ENCODE results near the gene UNC13D.

UNC13D gene

GRCh38 chr17:75849724-75850123 is 5.5 kb upstream of the UNC13D start:
- no peak for DNase-seq

GRCh38 chr17:75849279-75849646 is 5.1 kb upstream of the UNC13D start:
- no peak for DNase-seq

- DNase-seq, result peak; percentile 88
Measured at GRCh38 chr17:75848523-75849278, 4.5 kb upstream of the UNC13D start.

GRCh38 chr17:75847614-75848522 is 3.7 kb upstream of the UNC13D start:
- DNase-seq, result no peak

- no peak for DNase-seq
Measured at GRCh38 chr17:75846692-75847613, 2.7 kb upstream of the UNC13D start.

GRCh38 chr17:75845933-75846691 is 1.9 kb upstream of the UNC13D start:
- DNase-seq, result no peak

GRCh38 chr17:75845058-75845711 is 981 bp upstream of the UNC13D start:
- DNase-seq, result peak; percentile 93

- DNase-seq, result no peak
Measured at GRCh38 chr17:75844530-75845057, 390 bp upstream of the UNC13D start.

- no peak for DNase-seq
Measured at GRCh38 chr17:75842963-75843576, 1.1 kb downstream of the UNC13D start.

- DNase-seq, result no peak
Measured at GRCh38 chr17:75842411-75842810, 1.8 kb downstream of the UNC13D start.

GRCh38 chr17:75840799-75841164 is 3.4 kb downstream of the UNC13D start:
- no peak for DNase-seq

GRCh38 chr17:75839942-75840798 is 4.0 kb downstream of the UNC13D start:
- no peak for DNase-seq

GRCh38 chr17:75838410-75838809 is 5.8 kb downstream of the UNC13D start:
- no peak for DNase-seq

- no peak for DNase-seq
Measured at GRCh38 chr17:75837899-75838298, 6.3 kb downstream of the UNC13D start.

GRCh38 chr17:75836605-75837004 is 7.6 kb downstream of the UNC13D start:
- no peak for DNase-seq

GRCh38 chr17:75835654-75835987 is 8.6 kb downstream of the UNC13D start:
- no peak for DNase-seq

GRCh38 chr17:75834928-75835653 is 9.1 kb downstream of the UNC13D start:
- DNase-seq, result peak; percentile 35

GRCh38 chr17:75834279-75834920 is 9.8 kb downstream of the UNC13D start:
- no peak for DNase-seq

All from NCI-H82 (cell line).